Spinal cord (tissue), 10 donors: Measurements from ENCODE around the gene KRTAP5-2. TPM values are rescaled to one million over a fixed set of nuclear protein-coding genes. Genes with fewer than 3 reads are reported as not detected.
A peak's percentile ranks its signal among the peaks of the same experiment; 100 is the strongest.

ENCODE experiments used
- DNase-seq, 6 donors: peaks; one replicate each; pipeline versions ENCODE4 v3.0.0 to v3.0.0-alpha.2; 2013 to 2015; ENCODE audit warnings: low spot score in 6 of 6, low read depth in 4 of 6
- H3K27ac ChIP-seq: one replicate; pipeline ENCODE4 v1.5.1; 2013; ENCODE audit warnings: low read depth, low read length, control low read depth
- H3K27me3 ChIP-seq: one replicate; pipeline ENCODE4 v1.6.1; 2013; ENCODE audit warnings: low read length; ENCODE audit not compliant: control insufficient read depth, insufficient read depth
- H3K36me3 ChIP-seq: one replicate; pipeline ENCODE4 v1.6.1; 2013; ENCODE audit warnings: low read length; ENCODE audit not compliant: control insufficient read depth, insufficient read depth
- H3K4me1 ChIP-seq: one replicate; pipeline ENCODE4 v1.6.1; 2013; ENCODE audit warnings: low read length; ENCODE audit not compliant: control insufficient read depth, insufficient read depth
- H3K4me3 ChIP-seq: one replicate; pipeline ENCODE4 v1.5.1; 2013; ENCODE audit warnings: low read depth, low read length, control low read depth
- H3K9me3 ChIP-seq: one replicate; pipeline ENCODE4 v1.6.1; 2013; ENCODE audit warnings: low read length; ENCODE audit not compliant: control insufficient read depth, insufficient read depth
- WGBS: methylation state at CpG from one replicate; pipeline ENCODE4 v1.1.5; 2013; ENCODE audit warnings: missing lambda C conversion rate; ENCODE audit not compliant: insufficient coverage; 5-methylcytosine and 5-hydroxymethylcytosine counted together
- polyA plus RNA-seq, 2 donors: library from polyadenylated mRNA; unstranded; fragments of 120-200 nt; gene quantifications; one replicate each; pipeline ENCODE4 v1.2.1, GENCODE V29; 2013; ENCODE audit not compliant: insufficient read length in 2 of 2
- total RNA-seq, 2 donors: library from RNA; depleted of rRNA in 1 of 2; stranded (reverse); fragments of 120-200 nt in 1 of 2; fragments of >200 nt in 1 of 2; gene quantifications; one replicate each; pipeline versions ENCODE4 v1.2.3 to v1.2.4, GENCODE V29; 2013 to 2014
- donor health status: healthy.

The KRTAP5-2 gene
- total and polyA plus RNA-seq, 4 donors, result 0.50 TPM; not detected in 3

DNA sequence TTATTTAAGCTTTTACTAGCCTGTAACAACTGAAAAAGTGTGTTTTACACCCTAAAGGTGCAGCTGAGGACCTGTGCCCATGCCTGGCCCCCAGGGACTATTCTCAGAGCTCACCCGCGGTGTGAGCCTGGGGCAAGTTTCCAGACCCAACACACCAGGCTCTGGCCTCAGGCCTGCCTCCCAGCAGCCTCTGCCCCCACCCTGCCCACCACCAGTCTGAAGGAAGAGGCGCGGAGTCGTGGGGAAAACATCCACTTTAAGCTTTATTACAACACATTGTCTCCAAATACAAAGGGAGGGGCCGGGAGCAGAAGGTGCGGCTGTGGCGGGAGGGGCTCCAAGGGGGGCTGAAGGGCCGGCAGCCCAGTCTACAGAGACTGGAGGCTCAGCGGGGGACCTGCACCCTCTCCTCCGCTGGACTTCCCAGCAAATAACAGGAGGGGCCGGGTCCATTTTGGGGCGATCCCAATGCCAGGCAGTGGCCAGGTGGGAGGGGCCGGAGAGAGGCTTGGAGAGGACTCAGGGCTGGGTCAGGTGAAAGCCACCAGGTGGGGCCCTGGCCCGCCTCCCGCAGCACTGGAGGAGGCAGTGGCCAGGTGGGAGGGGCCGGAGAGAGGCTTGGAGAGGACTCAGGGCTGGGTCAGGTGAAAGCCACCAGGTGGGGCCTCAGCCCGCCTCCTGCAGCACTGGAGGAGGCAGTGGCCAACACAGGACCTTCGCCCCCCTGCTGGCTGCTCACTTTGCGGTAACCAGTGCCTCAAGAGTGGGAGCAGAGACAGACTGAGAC is 44.1 kb downstream of the KRTAP5-2 start:
- Histone ChIP-seq H3K4me1 (peaks cover 44% of the 10 kb centered on the region), H3K27me3 (no peaks in the 10 kb centered on the region), H3K27ac (no peak overlapping the region), H3K9me3 (no peaks in the 10 kb centered on the region), H3K4me3 (no peak overlapping the region), H3K36me3 (peaks cover 49% of the 10 kb centered on the region)
- 67% methylated on average over 17 of the region's 20 CpGs for WGBS
- DNase-seq, result no peak

DNA sequence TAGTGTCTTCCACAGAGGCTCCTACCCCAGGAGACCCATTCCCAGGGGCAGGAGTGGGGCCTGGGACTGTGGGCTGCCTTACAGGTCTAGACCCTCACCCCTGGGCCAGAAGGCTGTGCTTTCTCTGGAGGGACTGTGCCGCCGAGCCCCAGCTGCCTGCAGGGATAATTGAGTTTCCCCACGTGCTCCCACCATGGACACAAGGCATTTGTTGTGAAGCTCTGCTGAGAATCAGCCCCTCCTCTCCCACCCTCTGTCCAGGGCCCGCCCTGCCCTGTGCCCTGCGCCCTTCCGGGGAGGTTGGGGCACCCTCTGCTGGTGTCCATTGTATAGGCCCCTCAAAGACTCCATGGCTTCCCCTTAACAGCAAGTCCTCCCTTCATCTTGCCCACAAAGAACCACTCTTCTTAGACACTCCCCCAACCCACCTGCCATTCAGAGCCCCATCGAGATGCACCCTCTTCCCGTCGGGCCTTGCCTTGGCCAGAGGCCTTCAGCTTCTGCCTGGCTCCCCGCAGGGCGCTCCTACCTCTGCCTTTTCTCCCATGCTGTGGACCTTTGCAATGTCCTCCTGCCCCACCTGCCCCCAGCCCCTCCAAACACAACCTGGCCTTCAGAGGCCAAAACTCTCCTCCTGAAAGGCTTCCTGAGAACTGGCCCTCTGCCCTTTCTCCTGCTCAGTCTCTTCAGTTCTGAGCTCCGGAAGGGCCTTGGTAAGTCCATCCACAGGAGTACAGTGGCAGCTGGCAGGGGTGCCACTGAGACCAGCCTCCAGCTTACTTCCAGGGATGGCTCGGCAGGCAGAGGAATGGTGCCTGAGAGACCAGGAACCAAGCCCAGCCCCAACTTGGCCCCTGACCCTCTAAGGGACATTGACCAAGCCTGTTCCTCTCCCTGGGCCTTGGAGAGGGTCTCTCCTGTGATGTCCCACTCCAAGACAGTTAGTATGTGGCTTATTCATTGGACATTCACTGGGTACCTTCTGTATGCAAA is 48.5 kb downstream of the KRTAP5-2 start:
- Histone ChIP-seq H3K27me3 (peaks cover 38% of the 10 kb centered on the region), H3K4me3 (no peak overlapping the region), H3K9me3 (no peaks in the 10 kb centered on the region), H3K36me3 (peaks cover 10% of the 10 kb centered on the region), H3K4me1 (peaks cover 46% of the 10 kb centered on the region), H3K27ac (no peak overlapping the region)
- WGBS, result 76% methylated on average over 10 of the region's 13 CpGs
- peak in 1 of 6 donors; percentile 32 for DNase-seq

DNA sequence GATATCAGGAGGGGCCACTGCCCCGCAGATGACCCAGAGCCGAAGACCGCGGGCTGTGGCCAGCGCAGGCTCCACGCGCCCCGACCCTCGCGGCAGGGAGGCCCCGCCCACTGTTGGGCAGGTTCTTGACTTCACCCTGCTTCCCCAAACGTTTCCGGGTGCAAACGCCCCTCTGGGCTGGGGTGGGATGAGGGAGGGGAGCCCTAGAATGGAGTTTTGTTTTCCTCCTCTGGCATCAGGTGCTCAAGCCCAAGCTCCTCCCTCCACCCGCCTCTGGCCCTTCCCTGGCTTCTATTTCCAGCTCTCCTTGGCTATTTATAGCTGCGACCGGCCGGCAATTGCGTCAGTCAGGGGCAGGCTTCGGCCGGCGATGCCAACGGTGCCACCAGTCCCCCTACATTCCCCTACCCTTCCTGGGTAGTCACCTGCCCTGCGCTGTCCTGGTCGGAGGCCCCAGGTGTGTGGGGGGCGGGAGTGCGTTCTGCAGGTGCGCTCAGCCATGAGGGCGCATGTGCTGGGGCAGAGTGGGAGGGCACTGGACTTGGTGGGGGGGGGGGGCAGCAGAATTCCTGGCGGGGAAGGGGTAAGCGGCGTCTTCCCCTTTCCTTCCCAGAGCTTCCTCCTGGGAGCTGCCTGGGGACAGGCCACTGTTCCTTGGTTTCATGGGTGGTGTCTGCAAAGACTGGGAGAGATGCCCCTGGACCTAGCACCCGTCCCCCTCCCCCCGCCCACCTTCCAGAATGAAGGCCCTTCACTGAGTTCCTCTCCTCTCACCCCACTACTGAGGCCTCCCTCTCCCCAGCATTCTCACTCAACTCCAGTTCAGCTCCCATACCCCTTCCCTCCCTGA is 49.6 kb downstream of the KRTAP5-2 start:
- WGBS, result 8% methylated on average over 21 of the region's 34 CpGs
- DNase-seq, result peak in 2 of 6 donors; percentile 47 to 49
- no peak overlapping the region for H3K27ac ChIP-seq
- no peaks in the 10 kb centered on the region for H3K36me3 ChIP-seq
- peaks cover 36% of the 10 kb centered on the region for H3K4me1 ChIP-seq
- H3K27me3 ChIP-seq, result peaks cover 43% of the 10 kb centered on the region
- no peaks in the 10 kb centered on the region for H3K9me3 ChIP-seq
- H3K4me3 ChIP-seq, result no peak overlapping the region

DNA sequence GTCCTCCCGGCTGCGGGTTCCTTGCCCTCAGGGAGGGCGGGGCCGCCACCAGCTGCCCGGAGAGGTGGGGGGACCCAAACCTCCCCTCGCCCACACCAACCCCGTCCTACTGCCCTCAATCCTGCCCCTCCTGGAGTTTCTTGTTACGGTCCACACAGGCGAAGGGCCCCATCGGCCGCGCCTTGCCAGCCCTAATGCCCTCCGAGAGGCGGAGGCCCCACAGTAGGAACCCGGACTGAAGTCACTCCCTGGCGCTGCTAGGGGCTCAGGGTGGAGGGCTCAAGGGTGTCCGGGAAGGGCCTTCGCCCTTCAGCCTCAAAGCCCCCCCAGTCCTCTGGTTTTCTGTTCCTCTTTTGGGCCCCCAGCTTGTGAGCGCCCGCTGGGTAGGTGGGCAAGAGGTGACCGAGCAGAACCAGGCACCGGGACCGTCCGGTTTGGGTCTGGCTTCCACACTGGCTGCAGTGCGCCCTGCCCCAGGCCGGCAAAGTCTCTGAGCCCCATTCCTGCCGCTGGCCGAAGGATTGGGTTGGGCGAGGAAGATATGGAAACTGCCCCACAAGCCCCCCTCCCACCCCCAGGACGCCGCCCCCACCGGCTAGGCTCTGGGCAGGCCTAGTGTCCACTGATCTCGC is 50.5 kb downstream of the KRTAP5-2 start:
- peaks cover 36% of the 10 kb centered on the region for H3K4me1 ChIP-seq
- H3K27ac ChIP-seq, result no peak overlapping the region
- no peak overlapping the region for H3K4me3 ChIP-seq
- no peaks in the 10 kb centered on the region for H3K9me3 ChIP-seq
- DNase-seq, result no peak
- no peaks in the 10 kb centered on the region for H3K36me3 ChIP-seq
- H3K27me3 ChIP-seq, result peaks cover 43% of the 10 kb centered on the region
- 7% methylated on average over 22 of the region's 33 CpGs for WGBS

Other genes starting within 250 kb of the KRTAP5-2 start
- 10 to 100 TPM; 14.1 to 18.7 TPM for gene BRSK2, start 208.4 kb downstream of the KRTAP5-2 start, total RNA-seq
- 100 to 1,000 TPM in 1 of 2 donors, 10 to 100 TPM in 1; 95.0 to 106 TPM for gene BRSK2, start 208.4 kb downstream of the KRTAP5-2 start, polyA plus RNA-seq
- gene MOB2, start 111.5 kb downstream of the KRTAP5-2 start, total RNA-seq, result 10 to 100 TPM; 16.0 to 36.3 TPM
- gene MOB2, start 111.5 kb downstream of the KRTAP5-2 start, polyA plus RNA-seq, result 10 to 100 TPM; 31.1 to 36.4 TPM
- gene DUSP8, start 26.0 kb downstream of the KRTAP5-2 start, total RNA-seq, result 1 to 10 TPM; 2.9 to 5.6 TPM
- 10 to 100 TPM; 70.7 to 86.2 TPM for gene DUSP8, start 26.0 kb downstream of the KRTAP5-2 start, polyA plus RNA-seq
- not detected for gene KRTAP5-1, start 13.0 kb downstream of the KRTAP5-2 start, total RNA-seq
- gene KRTAP5-1, start 13.0 kb downstream of the KRTAP5-2 start, polyA plus RNA-seq, result 1 to 10 TPM; 2.1 to 5.7 TPM
- gene KRTAP5-3, start 10.2 kb upstream of the KRTAP5-2 start, total RNA-seq, result not detected
- not detected for gene KRTAP5-3, start 10.2 kb upstream of the KRTAP5-2 start, polyA plus RNA-seq
- gene KRTAP5-4, start 23.8 kb upstream of the KRTAP5-2 start, total RNA-seq, result not detected
- under 1 TPM in 1 of 2 donors, not detected in 1; 0.32 TPM for gene KRTAP5-4, start 23.8 kb upstream of the KRTAP5-2 start, polyA plus RNA-seq
- not detected for gene KRTAP5-5, start 31.5 kb upstream of the KRTAP5-2 start, total RNA-seq
- gene KRTAP5-5, start 31.5 kb upstream of the KRTAP5-2 start, polyA plus RNA-seq, result not detected
- not detected for gene KRTAP5-6, start 98.9 kb upstream of the KRTAP5-2 start, total RNA-seq
- gene KRTAP5-6, start 98.9 kb upstream of the KRTAP5-2 start, polyA plus RNA-seq, result not detected
- gene IFITM10, start 152.3 kb upstream of the KRTAP5-2 start, total RNA-seq, result 1 to 10 TPM; 3.4 to 5.9 TPM
- gene IFITM10, start 152.3 kb upstream of the KRTAP5-2 start, polyA plus RNA-seq, result 10 to 100 TPM; 11.3 to 15.8 TPM
- gene CTSD, start 165.6 kb upstream of the KRTAP5-2 start, total RNA-seq, result 100 to 1,000 TPM; 160 to 170 TPM
- 100 to 1,000 TPM; 220 to 241 TPM for gene CTSD, start 165.6 kb upstream of the KRTAP5-2 start, polyA plus RNA-seq
- under 1 TPM in 1 of 2 donors, not detected in 1; 0.22 TPM for gene SYT8, start 236.7 kb upstream of the KRTAP5-2 start, total RNA-seq
- under 1 TPM in 1 of 2 donors, not detected in 1; 0.09 TPM for gene SYT8, start 236.7 kb upstream of the KRTAP5-2 start, polyA plus RNA-seq
- 1 to 10 TPM in 1 of 2 donors, under 1 TPM in 1; 0.89 to 2.0 TPM for gene TNNI2, start 240.7 kb upstream of the KRTAP5-2 start, total RNA-seq
- 1 to 10 TPM in 1 of 2 donors, under 1 TPM in 1; 0.35 to 9.4 TPM for gene TNNI2, start 240.7 kb upstream of the KRTAP5-2 start, polyA plus RNA-seq